Osteocyte (in vitro differentiated cells): ENCODE data around the gene MLANA. TPM values are rescaled to one million over a fixed set of nuclear protein-coding genes. Genes with fewer than 3 reads are reported as not detected.
"Not testable (repeated sequence)": the region's sequence is repeated elsewhere in the genome, so short reads cannot be mapped to it uniquely, and the experiment has no call there.

Experiments
- DNase-seq: peaks from one replicate; pipeline ENCODE4 v3.0.0; 2021; ENCODE audit warnings: mixed read lengths; ENCODE audit not compliant: unreplicated experiment; ENCODE audit errors: extremely low spot score
- H3K27ac Mint-ChIP-seq: one replicate; pipeline ENCODE4 v1.8.0; 2021; ENCODE audit warnings: mild to moderate bottlenecking, mixed read lengths; ENCODE audit not compliant: unreplicated experiment
- H3K27me3 Mint-ChIP-seq: one replicate; pipeline ENCODE4 v1.8.0; 2021; ENCODE audit warnings: mixed read lengths; ENCODE audit not compliant: unreplicated experiment
- H3K36me3 Mint-ChIP-seq: one replicate; pipeline ENCODE4 v1.8.0; 2021; ENCODE audit warnings: mixed read lengths; ENCODE audit not compliant: unreplicated experiment
- H3K4me1 Mint-ChIP-seq: one replicate; pipeline ENCODE4 v1.8.0; 2021; ENCODE audit warnings: mixed read lengths; ENCODE audit not compliant: unreplicated experiment
- H3K4me3 Mint-ChIP-seq: one replicate; pipeline ENCODE4 v1.8.0; 2021; ENCODE audit warnings: mild to moderate bottlenecking, moderate library complexity, mixed read lengths; ENCODE audit not compliant: unreplicated experiment
- H3K9me3 Mint-ChIP-seq: one replicate; pipeline ENCODE4 v1.8.0; 2021; ENCODE audit warnings: mixed read lengths; ENCODE audit not compliant: unreplicated experiment
- total RNA-seq: library from RNA; stranded (reverse); gene quantifications from 2 replicates; pipeline ENCODE4 v1.2.1, GENCODE V29; 2021
- TF ChIP-seq, protein P1 (sequence below): fragments of 200-600 bp; sonication (generic); IDR thresholded peaks from 2 replicates; pipeline ENCODE4 v1.5.0; 2021; ENCODE audit warnings: antibody characterized with exemption, mild to moderate bottlenecking, moderate library complexity

Gene MLANA
- total RNA-seq, 1 donor from 2014 or later, result not detected

DNA sequence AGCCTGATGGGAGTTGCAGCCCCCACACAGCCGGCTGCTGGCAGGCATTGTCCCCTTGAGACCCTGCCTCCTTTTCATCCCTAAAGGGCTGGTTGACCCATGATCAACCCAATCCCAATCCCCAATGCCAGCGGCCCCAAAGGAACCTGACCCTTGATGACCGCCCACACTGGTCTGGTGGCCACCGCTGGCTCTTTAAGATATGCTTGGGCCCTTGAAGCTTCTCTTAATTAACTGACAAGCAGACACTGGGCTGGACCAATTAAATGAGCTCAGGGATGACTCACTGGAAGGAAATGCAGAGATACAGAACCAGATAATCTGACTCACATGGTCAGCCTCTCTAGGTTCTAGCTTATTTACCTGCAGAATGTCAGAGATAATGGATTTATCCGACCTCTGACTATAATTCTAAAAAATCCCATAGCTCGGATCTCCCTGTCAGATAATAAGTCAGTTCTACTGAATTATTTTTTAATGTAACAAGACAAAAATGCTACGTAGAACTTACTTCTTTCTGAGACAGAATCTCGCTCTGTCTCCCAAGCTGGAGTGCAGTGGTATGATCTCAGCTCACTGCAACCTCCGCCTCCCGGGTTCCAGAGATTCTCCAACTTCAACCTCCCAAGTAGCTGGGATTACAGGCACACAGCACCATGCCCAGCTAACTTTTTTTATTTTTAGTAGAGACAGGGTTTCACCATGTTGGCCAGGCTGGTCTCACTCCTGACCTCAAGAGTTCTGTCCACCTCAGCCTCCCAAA lies 11.1 kb upstream of the MLANA start:
- Mint-ChIP-seq H3K27me3 (no peaks in the 10 kb centered on the region), H3K27ac (no peak overlapping the region), H3K4me3 (no peak overlapping the region), H3K4me1 (peaks cover 5% of the 10 kb centered on the region), H3K36me3 (no peaks in the 10 kb centered on the region), H3K9me3 (no peaks in the 10 kb centered on the region)
- no peak for DNase-seq
- TF ChIP-seq, protein P1, sequence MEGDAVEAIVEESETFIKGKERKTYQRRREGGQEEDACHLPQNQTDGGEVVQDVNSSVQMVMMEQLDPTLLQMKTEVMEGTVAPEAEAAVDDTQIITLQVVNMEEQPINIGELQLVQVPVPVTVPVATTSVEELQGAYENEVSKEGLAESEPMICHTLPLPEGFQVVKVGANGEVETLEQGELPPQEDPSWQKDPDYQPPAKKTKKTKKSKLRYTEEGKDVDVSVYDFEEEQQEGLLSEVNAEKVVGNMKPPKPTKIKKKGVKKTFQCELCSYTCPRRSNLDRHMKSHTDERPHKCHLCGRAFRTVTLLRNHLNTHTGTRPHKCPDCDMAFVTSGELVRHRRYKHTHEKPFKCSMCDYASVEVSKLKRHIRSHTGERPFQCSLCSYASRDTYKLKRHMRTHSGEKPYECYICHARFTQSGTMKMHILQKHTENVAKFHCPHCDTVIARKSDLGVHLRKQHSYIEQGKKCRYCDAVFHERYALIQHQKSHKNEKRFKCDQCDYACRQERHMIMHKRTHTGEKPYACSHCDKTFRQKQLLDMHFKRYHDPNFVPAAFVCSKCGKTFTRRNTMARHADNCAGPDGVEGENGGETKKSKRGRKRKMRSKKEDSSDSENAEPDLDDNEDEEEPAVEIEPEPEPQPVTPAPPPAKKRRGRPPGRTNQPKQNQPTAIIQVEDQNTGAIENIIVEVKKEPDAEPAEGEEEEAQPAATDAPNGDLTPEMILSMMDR, result no peak

DNA sequence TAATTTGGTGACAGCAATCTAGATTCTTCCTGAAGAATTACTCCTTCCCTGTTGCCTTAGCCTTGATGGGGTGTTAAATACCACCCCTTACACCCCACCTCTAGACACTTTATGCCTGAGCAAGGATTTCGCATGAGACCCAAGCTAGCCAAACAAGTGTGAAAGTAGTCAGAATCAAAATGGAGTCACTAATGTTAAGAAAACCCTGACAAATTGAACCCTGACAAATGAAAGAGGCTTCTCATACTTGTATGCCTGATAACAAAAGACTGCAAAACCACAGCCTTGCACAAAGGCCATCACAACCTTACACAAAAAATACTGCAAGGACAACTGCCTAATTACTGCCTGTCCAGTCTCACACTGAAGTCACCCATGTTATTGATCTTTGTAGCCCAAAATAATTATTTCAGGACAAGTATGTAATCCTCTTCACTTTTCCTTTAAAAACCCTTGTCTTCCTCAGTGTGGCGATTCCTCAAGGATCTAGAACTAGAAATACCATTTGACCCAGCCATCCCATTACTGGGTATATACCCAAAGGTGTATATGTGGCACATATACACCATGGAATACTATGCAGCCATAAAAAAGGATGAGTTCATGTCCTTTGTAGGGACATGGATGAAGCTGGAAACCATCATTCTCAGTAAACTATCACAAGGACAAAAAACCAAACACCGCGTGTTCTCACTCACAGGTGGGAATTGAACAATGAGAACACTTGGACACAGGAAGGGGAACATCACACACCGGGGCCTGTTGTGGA lies 8.3 kb upstream of the MLANA start:
- H3K4me3 Mint-ChIP-seq, H3K9me3 Mint-ChIP-seq, H3K4me1 Mint-ChIP-seq, H3K27me3 Mint-ChIP-seq, DNase-seq, H3K36me3 Mint-ChIP-seq, H3K27ac Mint-ChIP-seq: not testable (repeated sequence)

- peaks cover 5% of the 10 kb centered on the region for H3K4me1 Mint-ChIP-seq
- no peak overlapping the region for H3K4me3 Mint-ChIP-seq
- no peak for DNase-seq
- no peaks in the 10 kb centered on the region for H3K9me3 Mint-ChIP-seq
- no peak overlapping the region for H3K27ac Mint-ChIP-seq
- H3K36me3 Mint-ChIP-seq, result no peaks in the 10 kb centered on the region
- peaks cover 6% of the 10 kb centered on the region for H3K27me3 Mint-ChIP-seq
- TF ChIP-seq, protein P1, result no peak
Measured at GRCh38 chr9:5884191-5884590, 6.5 kb upstream of the MLANA start.

DNA sequence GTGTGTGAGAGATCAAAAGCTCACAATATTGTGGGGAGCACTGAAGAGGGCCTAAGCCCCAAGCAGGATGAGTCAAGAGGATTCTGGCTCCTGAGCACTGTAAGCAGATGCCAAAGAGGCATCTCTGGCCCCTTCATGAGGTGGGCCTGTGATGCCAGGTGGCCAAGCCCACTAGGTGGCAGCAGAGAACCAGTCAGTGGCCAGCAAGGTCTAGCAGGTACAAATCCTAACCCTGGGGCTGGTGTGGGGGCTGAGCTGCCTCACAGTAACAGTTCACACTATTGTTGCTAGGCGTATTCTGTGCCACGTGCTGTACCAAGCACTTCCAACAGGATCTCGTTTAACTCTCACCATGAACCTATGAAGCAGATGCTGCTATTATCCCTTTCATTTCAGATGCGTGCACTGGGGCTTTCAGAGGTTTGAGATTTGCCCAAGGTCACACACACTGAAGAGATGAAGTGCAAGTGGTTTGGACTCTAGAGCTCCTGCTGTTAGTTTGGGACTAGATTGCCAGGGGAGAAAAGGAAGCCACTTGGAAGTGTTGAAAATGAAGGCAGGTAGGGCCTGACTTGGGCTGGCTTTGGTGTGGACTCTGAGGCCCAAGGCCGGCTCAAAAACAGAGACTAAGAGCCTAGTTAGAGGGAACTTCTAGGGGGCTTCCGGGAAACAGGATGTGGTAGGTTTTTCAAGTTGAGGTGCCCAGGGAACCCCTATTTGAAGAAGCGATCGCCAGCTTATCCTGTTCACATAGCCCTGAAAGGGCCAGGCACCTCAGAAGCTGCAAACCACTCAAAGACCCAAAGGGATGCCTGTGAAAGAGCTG lies 4.4 kb upstream of the MLANA start:
- H3K36me3 Mint-ChIP-seq, result no peaks in the 10 kb centered on the region
- TF ChIP-seq, protein P1, result peak; percentile 98
- peak; percentile 92 for DNase-seq
- H3K9me3 Mint-ChIP-seq, result no peaks in the 10 kb centered on the region
- H3K4me3 Mint-ChIP-seq, result no peak overlapping the region
- no peaks in the 10 kb centered on the region for H3K4me1 Mint-ChIP-seq
- no peak overlapping the region for H3K27ac Mint-ChIP-seq
- peaks cover 10% of the 10 kb centered on the region for H3K27me3 Mint-ChIP-seq

DNA sequence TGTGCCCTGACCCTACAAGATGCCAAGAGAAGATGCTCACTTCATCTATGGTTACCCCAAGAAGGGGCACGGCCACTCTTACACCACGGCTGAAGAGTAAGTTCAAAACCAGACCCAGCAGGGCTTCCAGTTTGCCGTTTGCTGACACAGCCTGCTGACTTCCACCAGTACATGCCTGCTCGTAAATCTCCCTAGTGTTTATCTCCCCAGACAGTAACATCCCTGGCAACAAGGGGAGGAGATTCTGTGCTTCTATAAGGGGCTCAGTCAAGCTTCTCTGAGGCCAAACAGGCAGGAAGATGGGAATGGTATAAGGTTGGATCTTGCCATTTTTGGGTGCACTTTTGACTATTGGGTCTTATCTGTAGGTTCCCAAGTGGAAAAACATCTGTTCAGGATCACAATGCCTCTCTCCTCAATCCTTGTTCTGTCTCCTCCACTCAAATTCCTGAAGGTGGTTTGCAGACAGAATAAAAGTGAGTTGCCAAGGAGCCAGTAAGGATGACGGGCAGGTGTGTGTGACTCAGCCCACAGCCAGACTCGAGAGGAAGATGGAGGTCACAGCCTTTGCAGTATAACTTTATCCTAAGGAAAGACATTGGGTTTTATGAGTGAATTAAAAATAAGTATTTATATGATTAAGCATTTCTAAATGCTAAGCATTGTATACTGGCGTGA lies 1.9 kb downstream of the MLANA start:
- TF ChIP-seq, protein P1, result no peak
- H3K27ac Mint-ChIP-seq, result no peak overlapping the region
- H3K27me3 Mint-ChIP-seq, result peaks cover 10% of the 10 kb centered on the region
- H3K4me3 Mint-ChIP-seq, result no peak overlapping the region
- no peaks in the 10 kb centered on the region for H3K4me1 Mint-ChIP-seq
- peaks cover 11% of the 10 kb centered on the region for H3K36me3 Mint-ChIP-seq
- no peak for DNase-seq
- no peaks in the 10 kb centered on the region for H3K9me3 Mint-ChIP-seq
